PC-3 (cell line): ENCODE measurements around the gene COX4I1. TPM values are rescaled to one million over a fixed set of nuclear protein-coding genes. Genes with fewer than 3 reads are reported as not detected.

Source experiments
- ATAC-seq: fragments of 200-7000 bp; cut with Tn5 transposase; 2 replicates; pipeline ENCODE4 v1.9.1; 2020; ENCODE audit warnings: mild to moderate bottlenecking, moderate library complexity
- BruUV-seq: library from RNA; stranded (reverse); fragments of 400-500 nt; replicated peaks from 2 replicates; lab custom pipeline; 2021; lab: Mats Ljungman, UMichigan
- CTCF ChIA-PET: fragments of 300-600 bp; sonication (Branson Sonifier 250); formaldehyde crosslinking; loops from one replicate; lab custom pipeline; 2022; ENCODE audit warnings: antibody characterized with exemption; lab: Charles Lee
- POLR2A ChIA-PET: fragments of 300-600 bp; sonication (Branson Sonifier 250); formaldehyde crosslinking; loops from one replicate; lab custom pipeline; 2022; ENCODE audit warnings: antibody characterized with exemption; ENCODE audit not compliant: unreplicated experiment; lab: Charles Lee
- DNase-seq: peaks from one replicate; pipeline ENCODE4 v3.0.0-alpha.2; 2015
- H2AFZ ChIP-seq: fragments of 300-600 bp; sonication (generic); 2 replicates; pipeline ENCODE4 v1.6.0; 2016; ENCODE audit warnings: antibody characterized with exemption, low read length
- H3F3A ChIP-seq: fragments of 300-600 bp; sonication (generic); one replicate; pipeline ENCODE4 v1.6.0; 2017; ENCODE audit warnings: antibody characterized with exemption, low read length, control low read depth, mild to moderate bottlenecking; ENCODE audit not compliant: unreplicated experiment
- H3K27ac ChIP-seq: fragments of 300-600 bp; sonication (generic); 2 replicates; pipeline ENCODE4 v1.5.1; 2016; ENCODE audit warnings: mild to moderate bottlenecking, low read length
- H3K27me3 ChIP-seq: fragments of 300-600 bp; sonication (generic); 2 replicates; pipeline ENCODE4 v1.6.1; 2016; ENCODE audit warnings: low read length, mixed read lengths
- H3K36me3 ChIP-seq: fragments of 300-600 bp; sonication (generic); 2 replicates; pipeline ENCODE4 v1.6.1; 2016; ENCODE audit warnings: low read depth, mixed run types, low read length, mixed read lengths
- H3K4me1 ChIP-seq: fragments of 300-600 bp; sonication (generic); 2 replicates; pipeline ENCODE4 v1.5.1; 2016; ENCODE audit warnings: low read length; ENCODE audit not compliant: insufficient read depth
- H3K4me2 ChIP-seq: fragments of 300-600 bp; sonication (generic); 2 replicates; pipeline ENCODE4 v1.6.0; 2016; ENCODE audit warnings: low read length
- H3K4me3 ChIP-seq: fragments of 300-600 bp; sonication (generic); 2 replicates; pipeline ENCODE4 v1.5.1; 2016; ENCODE audit warnings: mild to moderate bottlenecking, low read length, mixed read lengths
- H3K79me2 ChIP-seq: fragments of 300-600 bp; sonication (generic); 2 replicates; pipeline ENCODE4 v1.6.1; 2017; ENCODE audit warnings: low read length, mixed read lengths
- H3K9ac ChIP-seq: fragments of 300-600 bp; sonication (generic); 2 replicates; pipeline ENCODE4 v1.6.0; 2016; ENCODE audit warnings: mild to moderate bottlenecking, low read length
- H3K9me2 ChIP-seq: fragments of 300-600 bp; sonication (generic); replicated peaks from 2 replicates; pipeline ENCODE4 v1.6.1; 2016; ENCODE audit warnings: mixed run types, low read length, mixed read lengths
- H3K9me3 ChIP-seq: fragments of 300-600 bp; sonication (generic); 2 replicates; pipeline ENCODE4 v1.6.1; 2016; ENCODE audit warnings: low read length, mixed read lengths
- H4K20me1 ChIP-seq: fragments of 300-600 bp; sonication (generic); 2 replicates; pipeline ENCODE4 v1.6.1; 2016; ENCODE audit warnings: low read length, mixed read lengths
- CTCF ChIP-seq: fragments of 300-600 bp; sonication (generic); conservative IDR thresholded peaks from 2 replicates; pipeline ENCODE4 v1.5.1; 2017; ENCODE audit warnings: antibody characterized with exemption, low read depth, mild to moderate bottlenecking, low read length
- EZH2 ChIP-seq: fragments of 300-600 bp; sonication (generic); IDR thresholded peaks from one replicate; pipeline ENCODE4 v1.6.1; 2017; ENCODE audit warnings: antibody characterized with exemption, mild to moderate bottlenecking, low read length; ENCODE audit not compliant: unreplicated experiment
- EZH2phosphoT487 ChIP-seq: fragments of 300-600 bp; sonication (generic); IDR thresholded peaks from 2 replicates; pipeline ENCODE4 v1.6.1; 2018; ENCODE audit warnings: mild to moderate bottlenecking, antibody characterized with exemption, low read length, borderline replicate concordance
- intact Hi-C: fragments of 100-400 bp; cut with micrococcal nuclease; formaldehyde crosslinking; loops from 2 replicates; pipeline ENCODE4 v1.9.0; 2023
- total RNA-seq: library from RNA; depleted of rRNA; stranded (reverse); fragments of >200 nt; gene quantifications from 2 replicates; pipeline ENCODE4 v1.2.3, GENCODE V29; 2014

Gene COX4I1
- total RNA-seq, 1 experiment from 2014 or later = 598 TPM

DNA sequence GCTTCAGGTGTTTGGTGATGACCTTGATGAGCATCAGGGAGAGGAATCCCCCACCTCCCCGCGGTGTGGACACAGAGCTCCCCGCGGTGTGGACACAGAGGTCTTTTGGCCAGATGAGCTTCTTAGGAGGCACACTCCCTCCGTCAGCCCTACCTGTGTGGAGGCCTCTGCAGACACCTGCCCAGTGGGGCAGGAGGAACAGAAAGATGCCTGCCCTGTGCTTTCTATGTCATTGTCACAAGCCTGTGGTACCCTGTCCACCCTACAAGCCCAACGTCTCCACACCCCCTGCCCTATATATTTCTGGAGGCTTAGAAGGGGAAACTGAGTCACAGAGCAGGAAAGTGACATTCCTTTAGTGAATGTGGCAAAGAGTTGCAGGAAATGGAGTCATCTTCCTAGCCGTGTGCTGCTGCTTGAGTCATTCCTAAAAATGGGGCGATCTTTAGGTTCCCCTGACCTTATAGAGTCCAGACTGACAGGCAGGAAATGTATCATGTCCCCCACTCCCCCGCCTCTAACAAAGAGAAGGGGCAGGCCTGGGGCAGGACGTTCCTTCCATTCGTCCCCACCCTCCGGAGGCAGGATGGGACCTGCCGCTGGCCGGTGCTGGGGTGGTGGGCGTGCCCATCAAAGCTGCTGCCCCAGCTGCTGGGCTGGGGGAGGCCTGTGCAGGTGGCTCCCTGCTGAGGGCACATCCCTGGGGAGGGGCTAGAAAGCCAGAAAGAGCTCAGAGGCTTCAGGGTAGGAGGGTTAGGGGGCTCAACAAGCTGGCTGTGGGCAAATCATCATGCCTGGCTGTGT lies 47.6 kb upstream of the COX4I1 start:
- peak overlapping the region; percentile 8 for H3K27ac ChIP-seq
- H3K36me3 ChIP-seq = no peaks in the 10 kb centered on the region
- no peaks in the 10 kb centered on the region for H3K27me3 ChIP-seq
- ATAC-seq (peak; percentile 35), DNase-seq (peak; percentile 68)
- H2AFZ ChIP-seq = peak overlapping the region; percentile 48; the same call in 1 of the 2 replicates
- H3K9me3 ChIP-seq = no peaks in the 10 kb centered on the region
- no peak overlapping the region for H3K9ac ChIP-seq
- CTCF ChIA-PET = interaction anchor here (1.0 kb wide), 1 partner anchor 32 kb away, joined by 3 read pairs; no protein-coding TSS in a partner anchor
- H3K4me3 ChIP-seq = peak overlapping the region; percentile 68
- H3K4me1 ChIP-seq = peaks cover 47% of the 10 kb centered on the region
- peaks cover 30% of the 10 kb centered on the region for H3K79me2 ChIP-seq
- intact Hi-C loops = no loop called here
- peaks cover 5% of the 10 kb centered on the region for H3F3A ChIP-seq
- POLR2A ChIA-PET = interaction anchor here (0.6 kb wide), 1 partner anchor 16 kb away, joined by 4 read pairs; no protein-coding TSS in a partner anchor
- H4K20me1 ChIP-seq = no peaks in the 10 kb centered on the region
- no TSS peak for BruUV-seq
- no peaks in the 10 kb centered on the region for H3K9me2 ChIP-seq
- H3K4me2 ChIP-seq = peak overlapping the region; percentile 89
- TF ChIP-seq EZH2phosphoT487 (no peak), CTCF (no peak), EZH2 (no peak)

DNA sequence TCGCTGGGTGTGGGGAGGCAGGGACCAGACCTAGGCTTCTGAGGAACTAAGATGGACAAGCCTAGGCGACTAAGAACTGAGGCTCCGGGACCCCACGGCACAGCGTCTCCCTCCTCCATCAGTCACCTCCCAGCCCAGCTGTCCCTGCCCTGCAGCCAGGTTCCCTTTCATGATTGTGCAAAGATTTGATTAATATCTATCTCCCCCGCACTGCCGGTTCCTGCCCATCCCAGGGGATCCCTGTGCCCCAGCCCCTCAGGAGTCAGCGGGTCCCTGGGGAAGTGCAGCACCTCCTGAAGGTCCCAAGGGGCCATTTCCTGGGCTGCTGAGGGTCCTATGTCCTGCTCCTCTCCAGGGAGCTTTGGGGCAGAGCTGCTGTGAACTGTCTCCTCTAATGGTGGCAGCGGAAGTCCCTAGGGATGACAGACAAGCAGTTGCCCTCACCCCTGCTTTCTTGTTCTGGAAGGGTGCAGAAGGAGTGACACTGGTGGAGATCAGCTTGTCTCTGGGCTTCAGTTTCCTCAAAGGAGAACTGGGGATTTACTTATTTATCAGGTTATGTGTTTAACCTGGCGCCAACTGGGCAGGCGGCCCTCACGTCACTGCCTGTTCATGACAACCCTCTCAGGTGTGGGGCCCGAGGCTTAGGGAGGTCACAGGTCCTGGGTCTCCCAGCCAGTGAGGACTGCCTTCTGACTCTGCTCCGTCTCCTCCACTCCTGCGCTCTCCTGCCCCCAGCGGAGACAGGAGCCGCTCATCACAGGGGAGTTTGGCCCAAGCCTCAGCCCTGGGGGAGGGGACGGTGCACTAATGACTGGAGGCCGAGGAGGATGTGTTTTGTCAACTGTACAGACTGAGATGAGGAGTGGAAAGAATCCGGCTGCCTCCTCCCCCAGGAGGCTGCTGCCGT lies 46.7 kb upstream of the COX4I1 start:
- peak; percentile 56 for ATAC-seq
- peak overlapping the region; percentile 16 for H3K27ac ChIP-seq
- peak overlapping the region; percentile 68; the same call in 1 of the 2 replicates for H3K4me3 ChIP-seq
- H3K9me3 ChIP-seq = no peaks in the 10 kb centered on the region
- BruUV-seq = no TSS peak
- H2AFZ ChIP-seq = peak overlapping the region; percentile 48; the same call in 1 of the 2 replicates
- H3K9ac ChIP-seq = no peak overlapping the region
- H3K4me2 ChIP-seq = peak overlapping the region; percentile 89
- no peaks in the 10 kb centered on the region for H4K20me1 ChIP-seq
- no peaks in the 10 kb centered on the region for H3K9me2 ChIP-seq
- H3K36me3 ChIP-seq = no peaks in the 10 kb centered on the region
- H3K27me3 ChIP-seq = no peaks in the 10 kb centered on the region
- ChIA-PET POLR2A (interaction anchor here (0.6 kb wide), 1 partner anchor 9 kb away, joined by 3 read pairs; no protein-coding TSS in a partner anchor), CTCF (interaction anchor here (1.0 kb wide), 1 partner anchor 33 kb away, joined by 3 read pairs; no protein-coding TSS in a partner anchor)
- intact Hi-C loops = no loop called here
- TF ChIP-seq CTCF (peak; percentile 40; the same call in 1 of the 2 replicates), EZH2phosphoT487 (no peak)
- H3F3A ChIP-seq = no peaks in the 10 kb centered on the region
- peak; percentile 58 for DNase-seq
- H3K4me1 ChIP-seq = peaks cover 41% of the 10 kb centered on the region
- peaks cover 26% of the 10 kb centered on the region for H3K79me2 ChIP-seq
